ENCODE data around the gene ENAH.
"Not testable (repeated sequence)": the region's sequence is repeated elsewhere in the genome, so short reads cannot be mapped to it uniquely, and the experiment has no call there.

ENAH gene

DNA sequence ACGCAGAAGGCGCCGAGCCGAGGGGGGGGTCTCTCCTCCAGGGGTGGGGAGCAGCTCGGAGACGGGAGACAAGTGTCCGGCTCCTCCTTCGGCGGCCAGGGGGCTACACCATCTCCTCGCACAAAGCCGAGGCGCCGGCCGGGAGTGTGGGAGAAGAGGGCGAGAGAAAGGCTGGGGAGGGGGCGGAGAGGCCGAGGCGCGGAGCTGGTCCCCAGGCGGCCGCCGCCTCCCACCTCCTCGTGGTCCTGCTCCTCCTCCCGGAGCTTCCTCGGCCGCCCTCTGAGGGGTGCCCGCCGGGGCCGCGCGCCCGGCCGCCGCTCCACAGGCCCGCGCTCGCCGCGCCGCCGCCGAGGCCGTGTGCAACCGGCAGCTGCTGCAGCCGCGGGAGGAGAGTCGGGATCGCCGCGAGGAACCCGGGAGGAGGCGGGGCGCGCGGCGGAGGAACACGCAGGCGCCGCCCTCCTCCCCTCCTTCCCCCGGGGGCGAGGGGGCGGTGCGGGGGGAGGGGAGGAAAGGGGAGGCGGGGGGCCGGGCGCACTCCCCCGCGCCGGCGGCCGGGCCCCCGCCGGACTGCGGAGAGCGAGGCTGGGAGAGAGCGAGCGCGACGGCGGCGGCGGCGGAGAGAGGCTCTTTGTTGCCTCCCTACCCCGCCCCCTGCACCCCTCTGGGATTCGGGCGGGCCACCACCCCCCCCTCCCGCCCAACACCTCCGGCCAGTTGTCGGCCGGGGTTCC lies at the start of gene ENAH:
Gene ENAH, minus strand, starts transcription at position 395 of the 734 bp plus-strand sequence. CDS start 433 bp downstream, outside the sequence.
- peak; percentile 83 for DNase-seq

DNA sequence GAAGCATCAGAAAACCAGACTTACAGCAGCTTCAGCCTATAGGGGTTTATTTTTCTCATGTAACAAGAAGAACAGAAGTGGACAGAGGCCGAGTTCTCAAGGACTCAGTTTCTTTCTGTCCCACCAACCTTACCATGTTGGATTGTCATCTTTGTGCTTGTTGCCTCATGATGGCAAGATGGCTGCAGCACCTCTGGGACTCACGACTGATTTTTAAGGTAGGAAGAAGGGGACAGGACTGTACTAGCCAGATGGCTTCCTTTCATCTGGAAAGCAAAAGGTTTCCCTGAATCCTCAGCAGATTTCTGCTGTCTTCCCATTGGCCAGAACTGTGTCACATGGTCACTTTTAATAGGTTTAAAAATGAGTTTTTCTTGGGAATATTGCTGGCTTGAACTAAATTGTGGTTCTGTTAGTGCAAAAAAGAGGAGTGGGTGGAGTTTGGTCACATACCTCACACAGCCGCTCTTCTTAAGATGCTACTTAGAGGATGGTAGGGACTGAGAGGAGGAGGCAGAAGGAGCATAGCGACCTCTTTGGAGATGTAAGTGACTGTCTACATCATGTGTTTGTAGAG lies 48.1 kb upstream of the ENAH start:
- no peak for DNase-seq

DNA sequence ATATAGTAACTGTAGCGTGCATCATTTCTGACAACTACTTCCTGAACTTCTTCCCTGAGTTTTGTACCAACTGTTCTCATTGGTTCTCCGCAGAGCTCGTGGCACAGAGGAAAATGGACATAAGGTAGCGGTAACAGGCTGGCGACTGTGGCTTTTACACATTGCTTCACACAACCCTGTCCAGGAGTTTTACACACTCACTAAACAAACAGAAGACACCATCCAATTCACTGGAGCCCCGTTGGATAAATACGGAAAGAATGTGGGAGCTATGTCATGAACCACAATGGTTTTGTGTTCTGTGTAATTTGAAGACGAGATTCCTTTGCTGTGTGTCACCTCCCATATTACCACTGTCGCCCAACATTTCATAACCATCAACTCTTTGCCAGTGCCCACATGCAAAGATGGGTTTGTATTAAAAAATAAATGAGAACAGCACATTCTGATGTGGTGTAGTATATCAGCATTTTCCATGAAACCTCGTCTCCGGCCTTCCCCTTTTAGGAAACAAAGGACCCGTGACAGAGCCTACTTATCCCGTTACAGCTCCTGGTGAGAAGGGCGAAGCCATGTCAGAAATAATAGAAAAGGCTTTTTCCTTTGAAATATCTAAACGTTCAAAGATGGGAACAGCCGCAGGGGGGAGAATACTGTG lies 47.4 kb upstream of the ENAH start:
- DNase-seq = no peak

DNA sequence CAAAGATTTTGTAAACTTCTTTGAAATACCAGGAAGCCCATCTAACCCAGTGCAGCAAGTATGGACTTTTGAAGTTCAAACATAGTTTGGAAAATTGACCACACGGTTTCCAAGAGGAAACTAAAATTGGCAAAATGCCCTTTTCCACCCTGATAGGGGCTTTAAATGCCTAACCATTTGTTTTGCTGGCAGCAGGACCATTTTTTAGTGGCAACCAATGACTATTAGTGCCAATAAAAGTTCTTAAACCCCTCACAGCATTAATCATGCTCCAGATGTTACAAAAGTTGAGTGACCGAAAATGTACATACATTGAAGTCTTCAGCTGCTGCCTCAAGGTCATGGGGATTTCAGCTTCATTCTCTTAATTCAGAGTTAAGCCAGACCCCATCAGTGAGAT lies 46.4 kb upstream of the ENAH start:
- no peak for DNase-seq

DNA sequence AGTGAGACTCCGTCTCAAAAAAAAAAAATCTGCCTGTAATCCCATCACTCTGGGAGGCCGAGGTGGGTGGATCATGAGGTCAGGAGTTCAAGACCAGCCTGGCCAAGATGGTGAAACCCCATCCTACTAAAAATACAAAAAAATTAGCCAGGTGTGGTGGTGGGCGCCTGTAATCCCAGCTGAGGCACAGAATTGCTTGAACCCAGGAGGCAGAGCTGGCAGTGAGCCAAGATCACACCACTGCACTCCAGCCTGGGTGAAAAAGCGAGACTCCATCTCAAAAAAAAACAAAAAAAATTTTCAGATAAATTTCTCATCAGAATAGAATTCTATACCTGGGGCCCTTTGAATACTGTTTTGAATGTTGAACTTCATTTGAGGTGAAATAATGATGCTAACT lies 45.3 kb upstream of the ENAH start:
- not testable (repeated sequence) for DNase-seq

DNA sequence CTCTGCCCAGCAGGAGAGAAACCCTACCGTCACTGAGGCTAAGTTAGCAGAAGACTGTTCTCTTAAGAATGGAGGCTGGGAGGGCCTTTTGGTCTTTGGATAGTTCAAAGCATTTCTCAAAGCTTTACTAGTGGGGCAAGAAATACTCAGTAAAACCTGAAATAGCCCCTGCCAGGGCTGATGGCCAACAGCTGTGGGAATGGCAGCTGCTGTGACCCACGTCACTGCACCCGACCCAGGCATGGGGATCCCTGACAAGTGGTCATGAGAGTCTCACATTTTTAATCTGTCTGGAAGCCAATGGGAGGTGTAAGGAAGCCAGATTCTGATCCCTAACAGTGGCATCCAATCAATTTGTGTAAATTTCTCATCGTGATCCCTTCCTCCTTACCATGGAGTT lies 44.5 kb upstream of the ENAH start:
- DNase-seq = no peak

DNA sequence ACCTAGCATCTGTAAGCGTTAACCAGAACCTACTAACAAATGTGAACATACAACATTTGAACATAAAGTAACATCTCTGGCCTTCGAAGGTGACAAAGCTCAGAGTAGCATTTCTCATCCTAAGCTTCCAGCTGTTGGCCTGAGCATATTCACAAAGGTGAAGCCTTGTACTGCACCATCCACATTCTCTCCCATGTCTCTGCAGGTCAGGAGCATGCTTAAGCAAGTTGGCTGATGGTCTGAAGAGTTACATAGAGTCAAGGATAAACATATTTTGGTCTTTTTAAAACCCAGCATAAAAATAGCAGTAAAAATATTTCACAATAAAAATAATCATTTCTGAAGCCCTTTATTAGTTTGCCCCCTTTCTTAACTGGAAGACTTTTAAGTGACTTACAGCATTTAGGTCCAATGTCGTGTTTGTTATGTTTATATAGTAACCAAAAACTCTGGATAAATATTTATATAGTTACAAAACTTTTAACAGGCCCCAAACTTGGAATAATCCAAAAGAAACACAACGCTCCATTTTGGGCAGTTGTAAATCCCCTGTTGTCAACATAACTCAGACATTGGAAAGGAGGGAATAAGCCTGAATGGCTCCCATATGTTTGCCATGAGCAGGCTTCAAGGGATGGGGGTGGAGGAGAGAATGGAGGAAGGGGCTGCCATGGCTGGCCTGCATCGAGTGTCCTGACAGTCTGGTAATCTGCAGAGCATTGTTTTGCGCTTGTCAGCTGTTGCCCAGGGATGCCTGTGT lies 42.8 kb upstream of the ENAH start:
- no peak for DNase-seq

DNA sequence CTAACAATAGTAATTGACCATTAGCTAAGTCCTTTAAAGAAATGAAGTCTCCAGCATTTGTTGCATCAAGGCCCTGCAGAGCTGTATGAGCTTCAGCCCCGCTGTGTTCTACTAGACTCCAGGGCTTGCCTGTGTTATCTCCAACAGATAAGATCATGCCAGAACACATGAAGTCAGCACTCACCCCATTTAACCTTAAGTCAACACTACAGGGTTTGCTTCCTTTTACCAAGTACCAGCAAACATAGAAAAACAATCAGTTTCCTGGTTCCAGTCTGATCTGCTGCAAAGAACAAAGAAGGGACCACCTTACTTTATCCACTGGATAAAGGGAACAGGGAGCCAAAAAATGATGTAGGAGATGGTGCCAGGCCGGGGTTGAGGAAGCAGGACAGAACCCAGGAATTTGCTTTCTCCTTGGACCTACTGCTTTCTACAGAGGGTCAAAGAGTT lies 41.3 kb upstream of the ENAH start:
- peak; percentile 42 for DNase-seq

DNA sequence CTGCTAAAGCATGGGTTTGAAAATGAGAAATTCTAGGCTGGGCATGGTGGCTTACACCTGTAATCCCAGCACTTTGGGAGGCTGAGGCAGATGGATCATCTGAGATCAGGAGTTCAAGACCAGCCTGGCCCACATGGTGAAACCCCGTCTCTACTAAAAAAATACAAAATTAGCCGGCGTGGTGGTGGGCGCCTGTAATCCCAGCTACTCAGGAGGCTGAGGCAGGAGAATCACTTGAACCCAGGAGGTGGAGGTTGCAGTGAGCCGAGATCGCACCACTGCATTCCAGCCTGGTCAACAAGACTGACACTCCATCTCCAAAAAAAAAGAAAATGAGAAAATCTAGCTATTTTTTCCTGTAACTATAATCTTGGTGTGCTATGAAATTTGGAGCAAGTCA lies 40.8 kb upstream of the ENAH start:
- DNase-seq = not testable (repeated sequence)

DNA sequence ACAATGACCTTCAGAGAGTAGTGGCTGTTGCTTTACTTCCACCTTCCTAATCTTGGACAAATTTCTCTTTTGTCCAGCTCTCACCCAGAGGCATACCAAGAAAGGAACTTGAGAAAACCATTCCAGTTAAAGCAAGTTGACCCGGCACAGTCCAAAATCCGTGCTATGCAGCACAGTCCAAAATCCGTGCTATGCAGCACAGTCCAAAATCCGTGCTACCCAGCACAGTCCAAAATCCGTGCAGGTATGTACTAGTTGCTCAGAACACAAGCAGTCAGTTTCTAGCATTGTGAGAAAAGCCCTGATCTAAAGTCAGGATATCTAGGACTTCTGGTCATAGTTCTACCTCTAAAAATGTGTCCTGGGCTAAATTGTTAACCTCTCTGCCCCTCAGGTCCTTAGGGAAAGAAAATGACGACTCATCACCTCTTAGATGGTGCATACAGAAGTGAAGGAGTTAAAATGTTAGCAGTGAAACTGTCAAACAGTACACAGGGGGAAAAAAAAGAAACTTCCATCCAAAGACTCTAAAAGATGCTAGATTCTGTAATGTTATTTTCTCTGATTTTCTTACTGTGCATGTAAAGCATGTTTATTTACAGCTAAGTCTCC lies 40.3 kb upstream of the ENAH start:
- DNase-seq = no peak

DNA sequence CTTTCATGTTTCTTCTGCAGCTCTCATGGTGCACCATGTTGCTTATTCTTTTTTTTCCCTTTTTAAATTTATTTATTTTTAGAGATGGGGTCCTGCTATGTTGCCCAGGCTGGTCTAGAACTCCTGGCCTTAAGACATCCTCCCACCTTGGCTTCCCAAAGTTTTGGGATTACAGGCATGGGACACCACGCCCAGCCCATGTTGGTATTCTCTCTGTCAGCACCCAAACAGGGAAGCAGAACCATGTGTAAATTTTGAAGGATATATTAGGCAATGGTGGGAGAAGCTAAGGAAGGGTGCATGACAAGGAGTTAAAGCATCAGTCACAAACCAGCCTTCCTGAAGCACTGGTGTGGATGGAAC lies 39.6 kb upstream of the ENAH start:
- no peak for DNase-seq

DNA sequence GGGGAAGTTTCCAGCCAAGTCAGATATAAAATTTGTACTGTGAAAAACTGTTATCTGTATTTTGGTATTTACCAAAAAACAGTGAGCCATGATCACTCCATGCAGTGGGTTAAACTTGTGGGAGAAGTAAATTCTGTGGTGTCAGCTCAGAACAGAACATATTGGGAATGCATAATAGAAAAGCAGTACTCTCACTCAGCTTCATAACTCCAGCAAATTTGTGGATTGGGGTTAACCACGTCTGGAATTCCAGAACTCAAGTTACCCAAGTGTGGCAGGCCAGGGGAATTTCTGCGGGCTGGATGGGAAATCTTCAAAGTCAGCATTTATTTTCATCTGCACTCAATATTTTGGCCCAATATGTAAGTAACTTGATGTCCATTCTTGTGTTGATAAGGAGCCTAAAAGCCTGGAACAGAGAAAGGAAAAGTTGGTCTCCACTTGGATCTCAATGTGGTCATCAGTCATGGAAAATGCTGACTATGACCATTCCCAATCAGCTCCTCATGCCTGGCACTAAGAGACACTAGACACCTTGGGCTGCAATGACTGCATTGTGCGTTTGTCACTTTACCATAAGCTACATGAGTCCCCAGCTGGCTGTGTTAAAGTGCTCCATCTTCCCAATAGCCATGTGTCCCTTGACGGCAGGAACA lies 39.1 kb upstream of the ENAH start:
- no peak for DNase-seq

DNA sequence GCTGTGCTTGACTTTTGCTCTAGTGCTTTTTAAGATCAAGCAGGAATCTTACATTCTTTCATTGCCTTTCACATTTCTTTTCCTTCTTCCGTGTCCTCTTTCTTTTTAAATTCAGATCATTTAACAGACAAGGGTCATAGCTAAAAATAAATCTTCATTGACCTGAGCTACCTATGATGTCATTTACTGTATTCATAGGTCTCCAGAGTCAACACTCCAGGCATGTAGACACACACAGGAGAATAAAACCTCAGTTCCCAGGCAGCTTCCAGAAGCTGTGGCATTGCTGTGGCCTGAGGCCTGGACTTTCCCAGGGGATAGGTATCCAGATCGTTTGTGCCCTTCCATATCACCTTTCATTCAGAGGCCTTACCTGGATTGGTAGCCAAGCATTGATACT lies 38.5 kb upstream of the ENAH start:
- DNase-seq = peak; percentile 63

DNA sequence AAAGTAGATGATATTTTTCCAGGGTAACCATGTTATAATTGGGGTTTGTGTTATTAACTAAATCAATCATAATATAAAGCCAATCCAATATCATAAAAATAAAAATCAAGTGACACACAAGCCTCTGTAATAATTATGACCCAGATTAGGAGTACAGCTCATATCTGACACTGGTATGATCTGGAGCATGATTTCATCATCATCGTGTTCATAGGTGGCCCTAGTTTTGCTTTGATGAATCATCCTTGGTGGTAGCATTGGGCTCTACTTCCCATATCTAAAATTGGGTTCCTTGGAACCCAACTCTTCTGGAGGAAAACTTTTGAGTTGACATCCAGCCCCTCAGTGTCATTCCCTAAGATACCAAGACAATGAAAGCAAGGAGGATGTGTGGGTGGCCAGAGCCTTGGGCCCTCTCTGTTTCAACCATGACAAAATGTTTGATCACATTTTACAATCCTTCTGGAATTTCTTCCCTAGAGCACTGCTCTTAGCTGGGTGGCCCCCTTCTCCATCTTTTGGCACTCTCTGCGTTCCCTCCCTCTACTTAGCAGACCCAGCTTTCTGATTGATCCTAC lies 37.0 kb upstream of the ENAH start:
- no peak for DNase-seq

DNA sequence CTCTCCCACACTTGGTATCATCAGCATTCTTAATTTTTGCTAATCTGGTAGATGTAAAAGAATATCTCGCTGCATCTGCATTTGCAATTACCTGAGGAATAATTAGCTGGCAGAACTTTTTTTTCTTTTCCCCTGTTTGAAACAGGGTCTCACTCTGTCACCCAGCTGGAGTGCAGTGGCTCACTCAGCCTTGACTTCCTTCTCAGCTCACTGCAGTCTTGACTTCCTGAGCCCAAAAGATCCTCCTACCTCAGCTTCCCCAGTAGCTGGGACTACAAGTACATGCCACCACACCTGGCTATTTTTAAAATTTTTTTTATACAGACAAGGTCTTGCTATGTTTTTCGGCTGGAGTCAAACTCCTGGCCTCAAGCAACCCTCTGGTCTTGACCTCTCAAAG lies 35.4 kb upstream of the ENAH start:
- no peak for DNase-seq

DNA sequence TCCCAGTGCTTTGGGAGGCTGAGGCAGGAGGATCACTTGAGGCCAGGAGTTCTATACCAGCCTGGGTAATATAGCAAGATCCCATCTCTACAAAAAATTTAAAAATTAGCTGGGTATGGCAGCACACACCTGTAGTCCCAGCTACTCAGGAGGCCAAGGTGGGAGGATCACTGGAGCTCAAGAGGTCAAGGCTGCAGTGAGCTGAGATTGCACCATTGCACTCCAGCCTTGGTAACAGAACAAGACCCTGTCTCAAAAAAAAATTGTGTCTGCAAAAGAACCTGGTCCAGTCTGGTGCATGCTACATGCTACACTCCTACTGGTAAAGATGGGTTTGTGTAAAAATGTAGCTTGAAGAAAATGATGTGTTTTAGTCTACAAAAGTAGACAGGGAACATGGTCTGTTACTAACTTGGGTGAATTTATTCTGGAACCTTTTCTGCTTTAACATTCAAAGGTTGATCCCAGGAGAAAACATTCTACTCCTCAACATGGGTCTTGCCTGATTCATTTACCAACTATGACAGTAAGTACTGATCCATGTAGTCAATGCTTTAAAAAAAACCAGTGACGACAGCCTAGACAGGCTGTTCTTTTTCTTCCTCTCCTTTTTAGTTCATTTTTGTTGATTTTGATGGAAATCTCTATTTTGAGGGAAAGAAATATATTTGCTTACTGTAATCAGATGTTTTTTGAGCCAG lies 32.7 kb upstream of the ENAH start:
- no peak for DNase-seq

DNA sequence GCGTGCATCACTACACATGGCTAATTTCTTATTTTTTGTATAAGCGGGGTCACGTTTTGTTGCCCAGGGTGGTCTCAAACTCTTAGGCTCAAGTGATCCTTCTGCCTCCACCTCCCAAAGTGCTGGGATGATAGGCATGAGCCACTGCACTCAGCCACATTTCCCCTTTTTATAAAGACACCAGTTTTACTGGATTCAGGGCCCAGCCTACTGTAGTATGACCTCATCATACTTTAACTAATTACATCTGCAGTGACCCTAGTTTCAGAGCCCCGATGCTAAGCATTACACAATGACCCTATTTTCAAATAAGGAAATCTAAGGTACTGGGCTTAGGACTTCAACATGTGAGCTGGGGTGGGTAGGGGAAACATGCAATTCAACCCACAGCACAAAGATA lies 31.8 kb upstream of the ENAH start:
- no peak for DNase-seq

DNA sequence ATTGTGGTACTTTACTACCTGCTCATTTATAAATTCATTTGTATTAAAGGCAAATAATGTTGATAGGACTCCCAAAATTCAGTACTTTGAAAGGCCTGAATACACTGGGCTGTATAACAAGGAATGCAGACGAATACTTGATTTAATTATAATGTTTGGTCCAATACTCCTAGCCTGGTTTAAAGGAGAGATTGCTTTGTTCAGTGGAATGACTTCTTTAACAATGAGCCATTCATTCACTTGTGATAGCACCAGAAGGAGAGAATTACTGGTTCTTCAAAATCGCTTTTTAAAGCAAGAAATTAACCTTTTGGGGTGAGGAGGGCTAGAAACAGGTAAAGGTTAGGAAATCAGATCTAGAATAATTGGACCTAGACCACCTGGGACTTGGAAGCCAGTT lies 28.3 kb upstream of the ENAH start:
- DNase-seq = no peak

DNA sequence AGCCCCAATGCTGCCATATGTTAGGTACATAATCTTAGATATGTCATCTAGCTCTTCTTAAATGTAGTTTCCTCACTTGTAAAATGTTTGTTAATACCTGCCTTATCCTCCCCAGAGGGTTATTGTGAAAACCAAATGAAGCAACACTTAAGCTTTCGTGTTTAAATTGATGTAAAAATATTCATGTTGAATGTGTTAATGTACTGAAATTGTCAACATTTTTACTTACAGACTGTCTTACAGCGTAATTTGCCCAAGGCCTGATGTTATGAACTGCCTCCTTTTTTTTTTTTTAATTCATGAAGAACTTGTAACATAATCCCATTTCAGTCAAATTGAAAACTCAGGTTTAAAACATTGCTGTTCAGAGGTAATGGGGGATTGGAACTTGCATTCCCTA lies 25.6 kb upstream of the ENAH start:
- DNase-seq = no peak

DNA sequence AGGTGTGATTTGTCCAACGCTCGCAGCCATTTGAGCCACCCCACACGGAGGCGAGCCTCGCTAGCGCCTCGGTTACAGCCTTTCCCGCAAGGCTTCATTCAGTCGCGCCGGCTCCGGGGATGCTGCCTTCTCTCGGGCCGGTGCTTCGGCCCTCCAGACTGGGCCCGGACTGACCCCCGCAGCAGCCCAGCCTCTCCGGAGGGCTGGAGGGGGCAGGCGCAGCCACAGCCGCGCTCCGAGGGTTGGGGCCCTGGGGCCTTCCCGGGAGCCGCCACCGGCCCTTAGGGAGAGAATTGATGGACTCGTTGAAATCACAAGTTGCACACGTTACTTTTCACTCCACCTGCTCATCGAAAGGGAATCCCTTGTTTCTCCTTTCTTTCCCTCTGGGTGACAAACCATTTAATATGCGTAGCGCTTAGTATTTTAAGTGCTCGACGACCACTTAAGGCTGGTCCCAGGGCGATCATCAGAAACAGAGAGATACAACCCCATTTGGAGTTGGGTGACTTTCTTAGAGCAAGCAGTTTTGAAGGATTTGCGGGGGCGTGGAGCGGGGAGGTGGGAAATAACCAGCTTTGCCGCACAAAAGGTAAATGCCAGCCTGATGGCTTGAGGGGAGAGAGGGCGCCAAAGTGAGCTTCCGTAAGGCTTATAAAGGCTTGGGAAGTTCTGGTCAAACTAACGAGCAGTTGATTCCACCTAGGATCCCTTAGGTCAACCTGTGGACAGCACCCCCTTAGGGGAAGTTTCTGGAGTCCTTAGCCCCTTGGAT lies 24.6 kb upstream of the ENAH start:
- no peak for DNase-seq

DNA sequence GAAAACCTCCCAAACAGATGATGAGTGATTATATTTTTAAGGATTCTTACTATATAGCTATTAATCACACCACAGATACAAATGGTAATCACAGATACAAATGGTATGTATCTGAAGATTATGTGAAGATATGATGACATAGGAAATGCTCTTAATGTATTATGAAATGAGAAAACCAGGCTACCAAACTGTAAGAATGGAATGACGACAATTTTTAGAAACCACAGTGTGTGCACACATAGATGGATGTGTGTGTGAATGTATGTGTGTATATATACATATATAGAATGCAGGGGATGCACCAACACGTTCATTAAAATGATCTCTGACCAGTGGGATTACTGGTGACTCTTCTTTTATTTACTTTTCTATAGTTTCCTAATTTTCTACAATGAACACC lies 21.5 kb upstream of the ENAH start:
- DNase-seq = no peak
